ENCODE data around the gene CD9.

CD9 gene

GRCh38 chr12:6172086-6172485 is 28.1 kb upstream of the CD9 start:
- FAIRE-seq = no peak
- no peak for TF ChIP-seq CTCF (IDR thresholded peaks at IDR 0.05; ENCODE audit: insufficient read depth, missing control alignments)
- no peak for DNase-seq (ENCODE audit: insufficient read length, low spot score)

GRCh38 chr12:6172862-6173261 is 27.3 kb upstream of the CD9 start:
- FAIRE-seq (no peak), DNase-seq (ENCODE audit: insufficient read length, low spot score) (no peak)
- no peak for TF ChIP-seq CTCF (IDR thresholded peaks at IDR 0.05; ENCODE audit: insufficient read depth, missing control alignments)

- no peak for FAIRE-seq
- no peak for DNase-seq (ENCODE audit: insufficient read length, low spot score)
- no peak for TF ChIP-seq CTCF (IDR thresholded peaks at IDR 0.05; ENCODE audit: insufficient read depth, missing control alignments)
Observed at GRCh38 chr12:6177642-6178358, 22.4 kb upstream of the CD9 start.

GRCh38 chr12:6178981-6179761 is 21.0 kb upstream of the CD9 start:
- FAIRE-seq = no peak
- DNase-seq (ENCODE audit: insufficient read length, low spot score) = no peak
- TF ChIP-seq CTCF (IDR thresholded peaks at IDR 0.05; ENCODE audit: insufficient read depth, missing control alignments) = no peak

- FAIRE-seq = no peak
- no peak for TF ChIP-seq CTCF (IDR thresholded peaks at IDR 0.05; ENCODE audit: insufficient read depth, missing control alignments)
- DNase-seq (ENCODE audit: insufficient read length, low spot score) = no peak
Observed at GRCh38 chr12:6180268-6181051, 19.7 kb upstream of the CD9 start.

GRCh38 chr12:6181166-6181565 is 19.0 kb upstream of the CD9 start:
- DNase-seq (ENCODE audit: insufficient read length, low spot score) (no peak), FAIRE-seq (no peak)
- no peak for TF ChIP-seq CTCF (IDR thresholded peaks at IDR 0.05; ENCODE audit: insufficient read depth, missing control alignments)

Data from D721Med (cell line).